OCI-LY7 (cell line): ENCODE data around the gene LRRC74A. TPM values are rescaled to one million over a fixed set of nuclear protein-coding genes. Genes with fewer than 3 reads are reported as not detected.

Source experiments
- Bru-seq: library from RNA; stranded (reverse); fragments of 400-500 nt; gene quantifications from one replicate; lab custom pipeline; 2021; lab: Mats Ljungman, UMichigan
- BruChase-seq, 2 experiments: library from RNA; stranded (reverse); fragments of 400-500 nt; gene quantifications; one replicate each; lab custom pipeline; 2021; lab: Mats Ljungman, UMichigan
- BruUV-seq: library from RNA; stranded (reverse); fragments of 400-500 nt; replicated peaks from 2 replicates; lab custom pipeline; 2021; lab: Mats Ljungman, UMichigan
- CTCF ChIA-PET: fragments of 300-600 bp; sonication (Branson Sonifier 250); formaldehyde crosslinking; loops from one replicate; lab custom pipeline; 2022; ENCODE audit warnings: antibody characterized with exemption; ENCODE audit not compliant: unreplicated experiment; lab: Charles Lee
- POLR2A ChIA-PET: fragments of 300-600 bp; sonication (Branson Sonifier 250); formaldehyde crosslinking; loops from one replicate; lab custom pipeline; 2022; ENCODE audit warnings: antibody characterized with exemption; lab: Charles Lee
- DNase-seq: peaks from one replicate; pipeline ENCODE4 v3.0.0-alpha.2; 2015; ENCODE audit warnings: low spot score
- H2AFZ ChIP-seq: fragments of 200-600 bp; sonication (generic), shearing (Covaris generic); 2 replicates; pipeline ENCODE4 v1.6.1; 2014; ENCODE audit warnings: mild to moderate bottlenecking, antibody characterized with exemption, low read length, moderate library complexity
- H3K27ac ChIP-seq: fragments of 200-600 bp; sonication (generic); 2 replicates; pipeline ENCODE4 v1.5.1; 2014; ENCODE audit warnings: mixed run types, low read depth, mild to moderate bottlenecking, moderate library complexity, low read length, inconsistent platforms; ENCODE audit not compliant: poor library complexity, severe bottlenecking
- H3K36me3 ChIP-seq: fragments of 200-600 bp; sonication (generic); 2 replicates; pipeline ENCODE4 v1.6.1; 2014; ENCODE audit warnings: mild to moderate bottlenecking, antibody characterized with exemption, low read length, moderate library complexity, mixed read lengths; ENCODE audit not compliant: insufficient read depth
- H3K4me1 ChIP-seq: fragments of 200-600 bp; sonication (generic); 2 replicates; pipeline ENCODE4 v1.5.1; 2014; ENCODE audit warnings: mild to moderate bottlenecking, low read length; ENCODE audit not compliant: insufficient read depth, poor library complexity, severe bottlenecking
- H3K4me2 ChIP-seq: fragments of 200-600 bp; sonication (generic); 2 replicates; pipeline ENCODE4 v1.6.1; 2014; ENCODE audit warnings: mild to moderate bottlenecking, low read length
- H3K4me3 ChIP-seq: fragments of 200-600 bp; sonication (generic); 2 replicates; pipeline ENCODE4 v1.5.1; 2014; ENCODE audit warnings: mild to moderate bottlenecking, low read depth, low read length; ENCODE audit not compliant: poor library complexity, severe bottlenecking
- H3K79me2 ChIP-seq: fragments of 200-600 bp; sonication (generic); 2 replicates; pipeline ENCODE4 v1.6.1; 2016; ENCODE audit warnings: low read depth, mild to moderate bottlenecking, low read length, moderate library complexity, mixed read lengths; ENCODE audit not compliant: insufficient read depth
- H3K9me2 ChIP-seq: fragments of 200-600 bp; sonication (generic); 2 replicates; pipeline ENCODE4 v1.6.1; 2016; ENCODE audit warnings: mild to moderate bottlenecking, low read length, mixed read lengths; ENCODE audit not compliant: insufficient read depth
- H3K9me3 ChIP-seq: fragments of 200-600 bp; sonication (generic); 2 replicates; pipeline ENCODE4 v1.6.1; 2014; ENCODE audit warnings: mild to moderate bottlenecking, mixed run types, low read length, mixed read lengths
- H4K20me1 ChIP-seq: fragments of 200-600 bp; sonication (generic); 2 replicates; pipeline ENCODE4 v1.6.1; 2014; ENCODE audit warnings: mild to moderate bottlenecking, antibody characterized with exemption, low read length, moderate library complexity, mixed read lengths; ENCODE audit not compliant: insufficient read depth
- CTCF ChIP-seq: fragments of 200-600 bp; sonication (generic); conservative IDR thresholded peaks from 2 replicates; pipeline ENCODE4 v1.5.1; 2014; ENCODE audit warnings: mild to moderate bottlenecking, antibody characterized with exemption, low read length, moderate library complexity, mixed read lengths
- EZH2phosphoT487 ChIP-seq: fragments of 200-600 bp; sonication (generic); IDR thresholded peaks from 2 replicates; pipeline ENCODE4 v1.6.1; 2018; ENCODE audit warnings: low read depth, borderline replicate concordance, mild to moderate bottlenecking, mixed run types, antibody characterized with exemption, low read length, moderate library complexity, mixed read lengths
- intact Hi-C: fragments of 100-400 bp; cut with micrococcal nuclease; formaldehyde crosslinking; loops from one replicate; pipeline ENCODE4 v1.10.0; 2022; ENCODE audit not compliant: unreplicated experiment
- long read RNA-seq: library from polyadenylated mRNA; stranded (forward); transcript quantifications from one replicate; pipeline ENCODE4 v2.0.0, GENCODE V29; 2022
- total RNA-seq, 2 experiments: library from RNA; depleted of rRNA in 1 of 2; stranded (reverse); fragments of >200 nt in 1 of 2; shearing (Covaris generic) in 1 of 2; gene quantifications; 2 replicates each; pipeline ENCODE4 v1.2.3, GENCODE V29; 2014 to 2022

The LRRC74A gene
- total RNA-seq (2014; rRNA removed; shearing (Covaris generic)) (not detected in 2 replicates), total RNA-seq (2022) (not detected in 2 replicates), Bru-seq, nascent RNA (not detected), BruChase-seq, experiment 1, labeled RNA remaining after a 6-hour chase (not detected), BruChase-seq, experiment 2, labeled RNA remaining after a 2-hour chase (percentile 3 among the genes with signal in this experiment)
- long read RNA-seq: 0 reads

GRCh38 chr14:76826122-76826521, at the start of gene LRRC74A:
Gene LRRC74A, plus strand, starts transcription at chr14:76826408. Its CDS starts 290 bp downstream, at chr14:76826698.
- no peak for DNase-seq
- Histone ChIP-seq H3K9me3 (no peaks in the 10 kb centered on the region), H3K4me1 (no peaks in the 10 kb centered on the region), H2AFZ (no peak within 1 kb of the TSS), H3K79me2 (no peaks in the 10 kb centered on the region), H3K27ac (no peak within 1 kb of the TSS), H3K4me3 (no peak within 1 kb of the TSS), H4K20me1 (no peaks in the 10 kb centered on the region), H3K36me3 (no peaks in the 10 kb centered on the region), H3K9me2 (no peaks in the 10 kb centered on the region), H3K4me2 (no peak within 1 kb of the TSS)
- TF ChIP-seq EZH2phosphoT487 (no peak), CTCF (no peak)
- BruUV-seq: no TSS peak
- intact Hi-C loops: no loop called here
- CTCF ChIA-PET: no interaction called here
- POLR2A ChIA-PET: no interaction called here

GRCh38 chr14:76776428-76777251, 49.6 kb upstream of the LRRC74A start:
- H3K9me2 ChIP-seq: no peaks in the 10 kb centered on the region
- no peaks in the 10 kb centered on the region for H3K9me3 ChIP-seq
- no peak overlapping the region for H3K4me3 ChIP-seq
- H3K4me2 ChIP-seq: no peak overlapping the region
- DNase-seq: peak; percentile 23
- intact Hi-C loops: loop anchor here (2.0 kb wide), 1 partner anchor 66 kb away; no protein-coding TSS in a partner anchor
- POLR2A ChIA-PET: interaction anchor here (0.5 kb wide), 1 partner anchor 130 kb away, joined by 3 read pairs; no protein-coding TSS in a partner anchor
- H3K36me3 ChIP-seq: no peaks in the 10 kb centered on the region
- CTCF ChIA-PET: interaction anchor here (0.8 to 0.9 kb wide), 2 partner anchors 66 to 70 kb away, joined by 3 to 5 read pairs; no protein-coding TSS in a partner anchor
- BruUV-seq: no TSS peak
- H4K20me1 ChIP-seq: no peaks in the 10 kb centered on the region
- H2AFZ ChIP-seq: no peak overlapping the region
- TF ChIP-seq CTCF (peak; percentile 57), EZH2phosphoT487 (no peak)
- no peak overlapping the region for H3K27ac ChIP-seq
- H3K4me1 ChIP-seq: no peaks in the 10 kb centered on the region
- no peaks in the 10 kb centered on the region for H3K79me2 ChIP-seq
